GM18505 (cell line): ENCODE data around the gene SRGAP1.
"Not testable (repeated sequence)": the region's sequence is repeated elsewhere in the genome, so short reads cannot be mapped to it uniquely, and the experiment has no call there.

Experiments
- ATAC-seq: cut with Tn5 transposase; IDR thresholded peaks from one replicate; pipeline ENCODE4 v1.9.1; 2021; ENCODE audit not compliant: unreplicated experiment
- POLR2A ChIP-seq: IDR thresholded peaks from 4 replicates; pipeline ENCODE4 v1.6.1; 2011; ENCODE audit warnings: borderline replicate concordance; ENCODE audit not compliant: insufficient read depth, insufficient read length; ENCODE audit errors: extremely low read depth

Gene SRGAP1

DNA sequence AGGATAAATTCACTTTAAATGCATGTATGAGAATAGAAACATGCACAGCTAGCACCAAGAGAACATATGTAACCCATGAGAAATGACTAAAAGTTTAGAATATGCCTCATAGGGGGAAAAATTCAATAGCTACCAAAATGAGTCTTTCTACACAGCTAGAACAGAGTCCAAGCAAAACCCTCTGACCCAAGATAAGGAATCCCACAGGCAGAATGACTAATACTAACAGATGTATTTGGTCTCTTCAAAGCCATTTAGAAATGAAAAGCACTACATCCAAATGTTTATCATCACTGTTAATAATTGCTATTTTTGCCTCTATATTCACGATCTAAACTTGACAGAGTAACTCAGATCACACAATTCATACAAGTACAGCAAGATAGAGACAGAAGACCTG, 333.6 kb downstream of the SRGAP1 start:
- no peak for ATAC-seq

DNA sequence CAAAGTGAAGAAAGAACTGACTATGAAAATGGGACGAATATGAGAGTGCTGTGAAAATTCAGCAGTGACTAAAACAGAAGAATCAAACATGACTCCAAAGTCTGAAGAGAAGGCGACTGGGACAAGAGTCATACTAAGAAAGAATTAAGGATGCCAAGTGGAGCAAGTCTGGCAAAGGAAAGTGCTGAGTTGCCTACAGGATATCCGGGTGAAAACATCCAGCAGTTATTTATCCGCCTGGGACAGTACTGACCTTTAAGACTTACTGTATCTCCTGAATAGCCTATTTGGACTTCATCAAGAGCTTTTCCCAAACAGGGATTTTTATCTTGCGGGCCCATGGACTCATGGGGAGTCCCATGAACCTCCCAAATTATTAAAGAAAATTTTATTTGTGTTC, 336.5 kb downstream of the SRGAP1 start:
- no peak for TF ChIP-seq POLR2A

More for the DNA sequence above, 333.6 kb downstream of the SRGAP1 start:
- no peak for TF ChIP-seq POLR2A

DNA sequence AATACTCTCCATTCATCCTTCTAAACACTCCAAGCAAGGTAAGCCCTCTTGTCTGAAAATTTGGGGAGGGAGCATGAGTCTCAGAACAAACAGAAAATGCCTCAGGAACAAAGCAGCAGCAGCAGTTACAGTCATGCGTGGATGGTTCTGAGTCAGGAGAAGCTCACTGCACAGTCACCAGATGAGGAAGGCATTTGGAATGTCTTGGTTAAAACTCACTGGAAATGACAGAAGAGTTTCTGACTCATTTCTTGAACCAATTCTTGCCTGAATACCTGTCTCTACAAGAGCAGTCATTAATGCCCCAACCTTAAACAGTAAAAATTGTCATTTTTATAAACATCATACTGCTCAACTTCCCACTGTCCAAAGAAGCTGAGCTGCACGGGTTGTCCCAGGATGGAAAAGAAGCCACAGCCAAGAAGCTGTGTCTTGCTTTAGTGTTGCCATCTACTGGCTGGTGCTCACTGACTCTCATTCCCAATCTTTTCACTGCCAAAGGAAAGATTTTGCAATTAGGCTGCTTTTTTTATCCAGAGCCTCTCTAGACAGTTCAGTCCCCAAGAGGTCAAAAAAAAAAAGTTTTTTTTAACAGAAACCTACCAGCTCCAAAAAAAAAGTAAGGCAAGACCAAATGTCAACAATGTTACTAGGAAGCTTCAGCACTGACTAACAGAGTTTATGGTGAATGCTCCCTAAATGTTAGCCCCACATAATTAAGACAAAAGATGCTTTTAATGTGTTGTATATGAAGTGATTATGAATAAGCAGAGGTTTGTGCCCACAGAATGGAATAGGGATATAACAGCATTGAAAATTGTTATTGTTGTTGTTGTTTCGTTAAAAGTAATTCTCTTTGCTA, 337.2 kb downstream of the SRGAP1 start:
- TF ChIP-seq POLR2A = no peak
- ATAC-seq = no peak

More for the DNA sequence above, 336.5 kb downstream of the SRGAP1 start:
- no peak for ATAC-seq

DNA sequence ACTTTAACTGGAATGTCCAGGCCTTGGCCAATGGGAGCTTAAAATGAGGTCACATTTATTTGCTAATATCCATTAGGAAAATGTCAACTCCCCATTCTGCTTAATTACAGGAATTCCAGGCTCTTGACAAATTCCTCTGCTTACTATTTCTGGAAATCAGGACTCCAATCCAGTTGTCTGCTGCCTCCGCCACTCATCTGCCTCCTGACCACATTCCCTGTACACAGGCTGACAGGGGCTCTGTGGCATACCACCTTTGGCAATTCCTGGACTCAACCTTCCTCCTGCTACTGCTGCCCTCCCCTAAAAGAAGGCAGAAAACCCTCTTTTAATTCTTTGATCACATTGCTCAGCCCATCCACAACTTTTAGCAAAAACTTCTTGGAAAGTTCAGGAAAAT, 339.7 kb downstream of the SRGAP1 start:
- TF ChIP-seq POLR2A = no peak
- no peak for ATAC-seq

DNA sequence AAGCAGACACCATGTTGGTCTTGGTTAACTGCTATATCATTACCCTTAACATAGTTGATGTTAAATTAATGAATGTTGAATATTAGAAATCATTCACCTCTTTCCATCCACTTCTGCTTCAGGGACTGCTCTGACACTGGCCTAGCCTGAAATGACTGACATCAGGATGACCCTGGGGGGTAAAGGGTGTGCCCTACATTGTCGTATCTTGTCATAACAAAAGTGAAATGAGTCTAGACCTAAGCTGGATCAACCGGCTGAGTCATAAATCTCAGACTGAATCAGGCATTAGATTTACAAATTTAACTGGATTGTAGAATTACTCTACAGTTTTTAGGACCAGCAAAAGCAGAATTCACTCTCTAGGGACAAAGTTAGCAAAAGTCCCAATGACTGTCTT, 342.3 kb downstream of the SRGAP1 start:
- peak; percentile 91 for ATAC-seq

DNA sequence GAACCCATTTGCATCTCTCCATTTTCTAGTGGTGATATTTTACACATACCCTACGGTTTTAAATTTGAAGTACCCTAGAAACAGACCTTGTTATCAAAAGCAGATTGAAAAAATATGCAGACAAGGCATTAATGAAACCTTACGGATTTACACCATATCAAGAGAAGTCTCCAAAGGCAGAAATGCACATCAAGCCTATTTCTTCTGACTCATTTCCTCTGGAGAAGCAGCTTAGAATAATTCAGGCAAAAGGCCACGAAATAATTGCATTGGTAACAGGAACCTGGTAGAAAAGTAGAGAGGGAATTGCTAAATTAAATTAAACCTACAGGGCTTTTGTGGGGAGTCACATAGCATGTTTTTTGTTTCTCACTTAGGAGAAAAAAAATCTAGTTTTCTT, 342.9 kb downstream of the SRGAP1 start:
- ATAC-seq = no peak
- no peak for TF ChIP-seq POLR2A

More for the DNA sequence above, 342.3 kb downstream of the SRGAP1 start:
- no peak for TF ChIP-seq POLR2A

DNA sequence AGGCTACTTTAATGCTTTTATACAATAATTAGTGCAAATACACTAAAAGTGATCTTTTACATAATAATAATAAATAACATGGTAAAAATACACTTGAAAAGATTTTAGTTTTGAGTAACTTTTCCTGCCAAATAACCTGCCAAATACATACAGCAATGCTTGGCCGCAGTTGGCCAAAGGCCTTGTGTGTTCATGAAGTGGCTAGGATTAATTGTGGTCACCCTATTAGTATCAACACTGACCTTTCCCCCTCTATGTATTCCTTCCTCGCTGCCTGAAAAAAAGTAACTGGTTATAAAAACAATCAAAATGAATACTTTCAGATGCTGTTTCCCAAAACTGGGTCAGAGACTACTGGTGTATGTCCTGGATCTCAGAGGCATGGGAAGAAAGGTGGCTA, 343.3 kb downstream of the SRGAP1 start:
- ATAC-seq = no peak
- TF ChIP-seq POLR2A = no peak

DNA sequence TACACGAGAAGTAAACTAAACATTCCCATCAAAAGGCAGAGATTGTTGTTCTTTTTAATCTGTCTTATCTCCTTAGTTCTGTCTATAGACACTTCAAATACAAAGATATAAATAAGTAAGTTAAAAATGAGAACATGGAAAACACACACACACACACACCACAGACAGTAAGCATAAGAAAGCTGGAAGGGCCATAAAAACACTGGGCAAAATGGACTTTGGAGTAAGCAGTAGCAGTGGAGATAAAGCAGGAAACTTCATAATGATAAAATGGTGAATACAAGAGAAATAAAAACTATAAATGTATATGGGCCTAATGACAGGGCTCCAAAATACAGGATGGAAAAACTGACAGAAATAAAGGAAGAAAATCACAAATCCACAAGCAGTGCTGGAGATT, 345.0 kb downstream of the SRGAP1 start:
- no peak for TF ChIP-seq POLR2A
- no peak for ATAC-seq

DNA sequence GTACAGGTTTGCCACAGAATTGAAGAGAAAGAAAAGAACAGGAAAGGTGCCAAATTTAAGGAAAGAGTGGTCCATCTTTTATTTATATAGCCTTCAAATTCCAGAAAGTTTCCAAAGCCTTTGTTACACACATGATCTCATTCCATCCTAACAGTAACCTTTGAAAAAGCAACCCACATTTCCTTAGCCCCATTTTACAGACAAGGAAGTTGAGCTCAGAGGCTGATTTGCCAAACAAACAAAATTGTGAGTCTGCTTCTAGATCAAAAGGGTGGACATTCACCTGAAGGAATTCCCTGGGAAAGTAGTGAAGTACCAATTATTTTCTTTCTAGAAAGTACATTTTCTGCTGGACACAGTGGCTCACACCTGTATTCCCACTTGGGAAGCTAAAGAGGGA, 345.6 kb downstream of the SRGAP1 start:
- no peak for ATAC-seq
- TF ChIP-seq POLR2A = no peak

DNA sequence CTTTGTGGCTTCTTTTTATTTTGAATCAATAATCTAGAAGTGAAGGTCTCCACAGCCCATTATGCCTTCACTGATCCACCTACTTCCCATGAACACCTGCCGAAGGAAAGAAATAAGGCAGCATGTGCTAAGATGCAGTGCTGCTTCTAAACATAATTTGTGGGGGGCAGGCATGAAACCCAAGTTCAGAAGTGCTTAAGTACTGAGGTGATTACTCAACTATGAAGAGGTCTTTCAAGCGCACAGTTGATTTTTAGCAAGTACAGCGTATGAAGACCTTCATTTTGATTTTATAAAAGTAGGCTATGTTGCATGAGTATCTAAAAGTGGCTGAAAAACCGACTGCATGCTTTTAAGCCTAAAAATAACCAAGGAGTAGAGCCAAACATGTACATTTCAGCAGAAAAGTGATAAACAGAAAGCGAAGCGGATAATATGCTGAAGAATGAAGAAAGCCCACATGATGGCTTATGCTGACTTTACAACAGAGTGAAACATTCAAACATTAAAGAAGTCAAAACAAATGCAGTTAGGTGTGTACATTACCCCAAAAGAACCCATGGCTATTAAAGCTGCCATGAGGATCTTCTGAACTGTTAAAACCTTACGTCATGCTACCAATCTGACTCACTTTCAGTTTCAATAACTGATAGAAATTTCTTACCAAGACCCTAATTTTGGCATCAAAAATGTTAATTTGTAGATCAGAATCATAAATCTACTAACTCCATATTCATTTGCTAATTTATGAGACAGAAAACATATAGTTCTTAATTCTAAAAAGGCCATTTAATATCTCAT, 348.3 kb downstream of the SRGAP1 start:
- no peak for TF ChIP-seq POLR2A
- ATAC-seq = peak; percentile 97

DNA sequence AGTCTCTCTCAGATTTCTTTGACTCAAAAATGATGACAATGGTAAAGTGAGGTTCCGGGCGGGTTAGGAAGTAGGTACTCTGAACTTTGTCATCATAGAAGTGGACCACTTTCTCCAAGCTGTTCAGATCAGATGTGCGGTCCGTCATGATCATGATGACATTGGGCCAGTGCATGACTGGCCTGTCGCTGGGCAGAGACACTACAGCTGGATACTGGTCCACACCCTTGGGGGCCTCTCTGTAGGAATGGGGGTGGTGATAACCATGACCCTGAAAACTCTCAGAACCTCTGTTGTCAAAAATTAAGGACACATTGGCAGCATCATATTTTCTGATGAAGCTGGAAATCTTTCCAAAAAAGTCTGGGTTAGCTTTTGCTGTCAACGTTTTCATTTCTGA, 349.4 kb downstream of the SRGAP1 start:
- no peak for TF ChIP-seq POLR2A
- ATAC-seq = no peak

DNA sequence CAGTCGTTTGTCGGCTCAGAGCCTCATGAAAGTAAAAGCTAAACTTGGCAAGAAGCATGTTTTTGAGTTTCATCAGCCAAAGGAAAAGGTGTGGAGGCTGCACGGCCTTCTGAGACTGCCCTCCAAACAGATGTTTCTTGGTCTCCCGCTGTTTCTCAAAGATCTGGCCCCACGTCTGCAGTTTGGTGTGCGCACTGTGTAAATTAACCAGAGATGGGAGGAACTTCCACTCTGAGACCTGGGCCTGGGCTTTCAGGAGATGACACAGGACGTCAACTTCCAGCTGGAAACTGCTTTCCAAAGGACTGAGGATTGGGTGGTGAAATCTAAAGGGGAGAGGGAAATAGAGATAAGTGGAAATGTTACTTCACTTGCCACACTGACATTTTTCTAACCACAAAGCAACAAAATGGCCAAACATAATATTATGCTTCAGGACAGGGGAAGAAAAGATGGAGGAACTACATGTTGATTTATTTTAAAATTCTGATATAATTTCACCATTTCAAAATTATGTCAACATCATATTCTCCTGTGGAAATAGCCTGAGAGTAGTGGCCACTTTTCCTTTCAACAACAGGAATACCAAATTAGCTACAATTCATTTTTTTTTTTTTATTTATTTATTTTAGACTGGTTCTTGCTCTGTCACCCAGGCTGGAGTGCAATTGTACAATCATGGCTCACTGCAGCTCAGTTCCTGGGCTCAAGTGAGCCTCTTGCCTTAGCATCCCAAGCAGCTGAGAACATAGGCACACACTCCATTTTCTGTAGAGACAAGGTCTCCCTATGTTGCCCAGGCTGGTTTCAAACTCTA, 350.0 kb downstream of the SRGAP1 start:
- no peak for ATAC-seq
- no peak for TF ChIP-seq POLR2A

DNA sequence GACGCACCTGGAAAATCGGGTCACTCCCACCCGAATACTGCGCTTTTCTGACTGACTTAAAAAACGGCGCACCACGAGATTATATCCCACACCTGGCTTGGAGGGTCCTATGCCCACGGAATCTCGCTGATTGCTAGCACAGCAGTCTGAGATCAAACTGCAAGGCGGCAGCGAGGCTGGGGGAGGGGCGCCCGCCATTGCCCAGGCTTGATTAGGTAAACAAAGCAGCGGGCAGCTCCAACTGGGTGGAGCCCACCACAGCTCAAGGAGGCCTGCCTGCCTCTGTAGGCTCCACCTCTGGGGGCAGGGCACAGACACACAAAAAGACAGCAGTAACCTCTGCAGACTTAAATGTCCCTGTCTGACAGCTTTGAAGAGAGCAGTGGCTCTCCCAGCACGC, 351.3 kb downstream of the SRGAP1 start:
- not testable (repeated sequence) for ATAC-seq
